Measurements from ENCODE around the gene EDNRA. TPM values are rescaled to one million over a fixed set of nuclear protein-coding genes. Genes with fewer than 3 reads are reported as not detected.

The EDNRA gene
- total and polyA plus RNA-seq, 2 of the 8 experiments (the other 6 are each of a cell fraction or from before 2014, with no cell fraction given), result 1.7 to 3.3 TPM

GRCh38 chr4:147538711-147539110, 57.8 kb downstream of the EDNRA start (continued):
- TF ChIP-seq CHD7 (IDR thresholded peaks at IDR 0.05; ENCODE audit: insufficient replicate concordance, low read length), result no peak
- no peak for TF ChIP-seq RXRA (IDR thresholded peaks at IDR 0.05; ENCODE audit: insufficient read depth, low read depth, low read length)
- no peak for TF ChIP-seq ASH2L (IDR thresholded peaks at IDR 0.05; ENCODE audit: low read length)
- no peak for TF ChIP-seq NRF1 (IDR thresholded peaks at IDR 0.05; ENCODE audit: low read depth, low read length)
- TF ChIP-seq BACH1 (IDR thresholded peaks at IDR 0.05; ENCODE audit: low read length), result no peak
- TF ChIP-seq E2F6 (IDR thresholded peaks at IDR 0.05), result no peak
- no peak for TF ChIP-seq SRF (IDR thresholded peaks at IDR 0.05; ENCODE audit: low read depth, low read length)
- no peak for TF ChIP-seq SP1 (IDR thresholded peaks at IDR 0.05; ENCODE audit: low read depth, low read length)

All from H1 (cell line).